Measurements from ENCODE around the gene PRDM16. TPM values are rescaled to one million over a fixed set of nuclear protein-coding genes. Genes with fewer than 3 reads are reported as not detected.

The PRDM16 gene
- polyA plus RNA-seq, 1 donor (not counting 4 experiments of a cell fraction or from before 2014, with no cell fraction given), result 0.05 TPM

DNA sequence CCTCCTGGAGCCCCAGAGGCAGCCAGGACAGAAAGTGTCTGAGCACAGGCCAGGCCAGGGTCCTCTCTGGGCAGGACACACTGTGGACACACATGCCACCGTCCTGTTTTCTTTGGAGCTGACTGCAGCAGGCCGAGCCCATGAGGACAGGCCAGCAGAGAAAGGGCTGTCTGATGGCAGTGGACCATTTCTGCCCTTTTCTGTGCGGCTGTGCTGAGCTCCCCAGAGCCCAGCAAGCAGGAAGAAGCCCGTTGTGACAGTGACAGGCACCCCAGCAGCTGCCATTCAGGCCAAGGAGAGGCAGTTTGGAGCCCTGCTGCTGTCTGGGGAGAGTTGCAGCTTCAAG is 269.7 kb downstream of the PRDM16 start:
- no peak for DNase-seq (ENCODE audit: low read depth, low spot score)
- no peak overlapping the region for H3K4me2 ChIP-seq (ENCODE audit: control insufficient read depth, extremely low read depth, insufficient read depth, low read depth, low read length)
- dilution Hi-C loops (cut with MboI; ENCODE audit: extremely low pct_ligation_motif_present, low sequenced_read_pairs), result no loop called here
- no peaks in the 10 kb centered on the region for H3K9me1 ChIP-seq (ENCODE audit: control insufficient read depth, extremely low read depth, insufficient read depth, low read length)
- no peaks in the 10 kb centered on the region for H3K27me3 ChIP-seq (ENCODE audit: control insufficient read depth, extremely low read depth, insufficient read depth, low read length)
- H4K20me1 ChIP-seq (ENCODE audit: control insufficient read depth, extremely low read depth, insufficient read depth, low read length), result no peaks in the 10 kb centered on the region
- H2AFZ ChIP-seq (ENCODE audit: control insufficient read depth, low read length), result no peak overlapping the region
- no peak for FAIRE-seq
- H3K79me2 ChIP-seq (ENCODE audit: control insufficient read depth, insufficient read depth, low read length), result no peaks in the 10 kb centered on the region
- H3K9me3 ChIP-seq (ENCODE audit: control insufficient read depth, low read depth, low read length), result peaks cover 21% of the 10 kb centered on the region
- TF ChIP-seq EZH2 (IDR thresholded peaks at IDR 0.05; ENCODE audit: low read length), result no peak
- no peak overlapping the region for H3K9ac ChIP-seq (ENCODE audit: control insufficient read depth, extremely low read depth, insufficient read depth, low read length)
- H3K4me3 ChIP-seq (ENCODE audit: control insufficient read depth in 2 of 3, extremely low read depth in 1 of 3, insufficient read depth in 2 of 3, low read depth in 1 of 3, low read length in 3 of 3), result no peak overlapping the region
- no peak overlapping the region for H3K27ac ChIP-seq (ENCODE audit: control insufficient read depth, insufficient read depth, low read length)
- H3K4me1 ChIP-seq (ENCODE audit: control insufficient read depth, extremely low read depth, insufficient read depth, low read length), result no peaks in the 10 kb centered on the region
- H3K36me3 ChIP-seq (ENCODE audit: control insufficient read depth in 2 of 2, extremely low read depth in 1 of 2, insufficient read depth in 2 of 2, low read length in 2 of 2), result no peaks in the 10 kb centered on the region

DNA sequence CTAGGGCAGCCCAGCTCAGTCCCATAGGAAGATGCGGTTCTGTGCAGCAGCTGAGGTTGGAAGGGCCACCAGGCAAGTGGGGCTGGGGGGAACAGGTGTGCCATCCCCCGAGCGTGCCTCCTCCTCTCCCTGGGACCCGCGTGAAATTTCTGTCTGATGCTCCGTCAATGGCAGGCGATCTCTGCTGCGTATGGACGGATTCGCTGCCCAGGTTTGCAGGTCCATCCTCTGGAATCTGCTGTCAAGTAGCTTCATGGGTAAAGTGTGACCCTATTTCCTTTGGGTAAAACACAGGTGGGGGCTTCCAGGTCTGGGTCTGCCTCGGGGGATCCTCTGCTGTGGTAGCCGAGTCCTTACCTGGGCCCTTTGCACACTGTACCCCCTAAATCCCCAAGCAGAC is 270.9 kb downstream of the PRDM16 start:
- dilution Hi-C loops (cut with MboI; ENCODE audit: extremely low pct_ligation_motif_present, low sequenced_read_pairs), result no loop called here
- Histone ChIP-seq H3K27me3 (ENCODE audit: control insufficient read depth, extremely low read depth, insufficient read depth, low read length) (no peaks in the 10 kb centered on the region), H3K36me3 (ENCODE audit: control insufficient read depth in 2 of 2, extremely low read depth in 1 of 2, insufficient read depth in 2 of 2, low read length in 2 of 2) (no peaks in the 10 kb centered on the region), H3K4me2 (ENCODE audit: control insufficient read depth, extremely low read depth, insufficient read depth, low read depth, low read length) (no peak overlapping the region), H3K9me3 (ENCODE audit: control insufficient read depth, low read depth, low read length) (peaks cover 21% of the 10 kb centered on the region), H3K9me1 (ENCODE audit: control insufficient read depth, extremely low read depth, insufficient read depth, low read length) (no peaks in the 10 kb centered on the region), H3K4me3 (ENCODE audit: control insufficient read depth in 2 of 3, extremely low read depth in 1 of 3, insufficient read depth in 2 of 3, low read depth in 1 of 3, low read length in 3 of 3) (no peak overlapping the region), H3K79me2 (ENCODE audit: control insufficient read depth, insufficient read depth, low read length) (no peaks in the 10 kb centered on the region), H3K9ac (ENCODE audit: control insufficient read depth, extremely low read depth, insufficient read depth, low read length) (no peak overlapping the region), H3K4me1 (ENCODE audit: control insufficient read depth, extremely low read depth, insufficient read depth, low read length) (no peaks in the 10 kb centered on the region), H2AFZ (ENCODE audit: control insufficient read depth, low read length) (no peak overlapping the region), H4K20me1 (ENCODE audit: control insufficient read depth, extremely low read depth, insufficient read depth, low read length) (no peaks in the 10 kb centered on the region), H3K27ac (ENCODE audit: control insufficient read depth, insufficient read depth, low read length) (no peak overlapping the region)
- no peak for TF ChIP-seq EZH2 (IDR thresholded peaks at IDR 0.05; ENCODE audit: low read length)
- TF ChIP-seq, protein P1, sequence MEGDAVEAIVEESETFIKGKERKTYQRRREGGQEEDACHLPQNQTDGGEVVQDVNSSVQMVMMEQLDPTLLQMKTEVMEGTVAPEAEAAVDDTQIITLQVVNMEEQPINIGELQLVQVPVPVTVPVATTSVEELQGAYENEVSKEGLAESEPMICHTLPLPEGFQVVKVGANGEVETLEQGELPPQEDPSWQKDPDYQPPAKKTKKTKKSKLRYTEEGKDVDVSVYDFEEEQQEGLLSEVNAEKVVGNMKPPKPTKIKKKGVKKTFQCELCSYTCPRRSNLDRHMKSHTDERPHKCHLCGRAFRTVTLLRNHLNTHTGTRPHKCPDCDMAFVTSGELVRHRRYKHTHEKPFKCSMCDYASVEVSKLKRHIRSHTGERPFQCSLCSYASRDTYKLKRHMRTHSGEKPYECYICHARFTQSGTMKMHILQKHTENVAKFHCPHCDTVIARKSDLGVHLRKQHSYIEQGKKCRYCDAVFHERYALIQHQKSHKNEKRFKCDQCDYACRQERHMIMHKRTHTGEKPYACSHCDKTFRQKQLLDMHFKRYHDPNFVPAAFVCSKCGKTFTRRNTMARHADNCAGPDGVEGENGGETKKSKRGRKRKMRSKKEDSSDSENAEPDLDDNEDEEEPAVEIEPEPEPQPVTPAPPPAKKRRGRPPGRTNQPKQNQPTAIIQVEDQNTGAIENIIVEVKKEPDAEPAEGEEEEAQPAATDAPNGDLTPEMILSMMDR (optimal IDR thresholded peaks at IDR 0.05 in 1 of 3, IDR thresholded peaks at IDR 0.05 in 1 of 3, conservative IDR thresholded peaks at IDR 0.05 in 1 of 3; ENCODE audit: extremely low read depth in 1 of 3, insufficient read depth in 2 of 3, low read length in 3 of 3), result no peak
- no peak for DNase-seq (ENCODE audit: low read depth, low spot score)
- no peak for FAIRE-seq

DNA sequence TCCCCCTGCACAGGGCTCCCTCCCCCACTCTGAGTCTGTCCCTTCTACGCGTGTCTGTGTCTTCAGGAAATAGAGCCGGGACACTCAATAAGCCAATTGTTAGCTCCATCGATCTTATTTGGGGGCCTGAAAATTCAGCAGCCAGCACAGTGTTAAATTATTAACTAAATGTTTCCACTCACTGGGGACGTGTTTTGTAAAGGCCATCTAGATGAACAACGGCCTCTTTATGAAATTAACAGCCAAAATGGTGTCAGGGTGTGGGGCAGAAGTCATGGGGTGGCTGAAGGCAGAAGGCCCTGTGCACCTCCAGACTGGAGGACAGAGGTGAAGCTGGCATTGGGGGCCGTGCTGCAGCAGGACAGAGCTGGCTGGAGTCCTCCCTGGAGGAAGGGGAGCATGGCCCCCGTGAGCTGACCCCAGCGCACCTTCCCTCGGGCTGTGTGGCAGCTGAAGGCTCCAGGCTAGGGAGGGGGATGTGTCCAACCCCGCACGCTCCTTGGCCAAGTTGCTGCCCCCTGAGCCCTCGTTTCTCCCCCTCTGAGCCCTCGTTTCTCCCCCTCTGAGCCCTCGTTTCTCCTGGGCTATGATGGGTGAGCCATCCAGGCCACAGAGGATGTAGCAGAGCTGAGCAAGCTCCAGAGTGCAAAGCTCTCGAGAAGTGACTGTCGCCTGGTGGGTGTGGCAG is 271.7 kb downstream of the PRDM16 start:
- Histone ChIP-seq H3K79me2 (ENCODE audit: control insufficient read depth, insufficient read depth, low read length) (no peaks in the 10 kb centered on the region), H4K20me1 (ENCODE audit: control insufficient read depth, extremely low read depth, insufficient read depth, low read length) (no peaks in the 10 kb centered on the region), H3K9ac (ENCODE audit: control insufficient read depth, extremely low read depth, insufficient read depth, low read length) (no peak overlapping the region), H3K4me1 (ENCODE audit: control insufficient read depth, extremely low read depth, insufficient read depth, low read length) (no peaks in the 10 kb centered on the region), H3K4me2 (ENCODE audit: control insufficient read depth, extremely low read depth, insufficient read depth, low read depth, low read length) (no peak overlapping the region), H3K27ac (ENCODE audit: control insufficient read depth, insufficient read depth, low read length) (no peak overlapping the region), H3K4me3 (ENCODE audit: control insufficient read depth in 2 of 3, extremely low read depth in 1 of 3, insufficient read depth in 2 of 3, low read depth in 1 of 3, low read length in 3 of 3) (no peak overlapping the region), H3K27me3 (ENCODE audit: control insufficient read depth, extremely low read depth, insufficient read depth, low read length) (no peaks in the 10 kb centered on the region), H3K9me1 (ENCODE audit: control insufficient read depth, extremely low read depth, insufficient read depth, low read length) (no peaks in the 10 kb centered on the region), H3K9me3 (ENCODE audit: control insufficient read depth, low read depth, low read length) (peaks cover 21% of the 10 kb centered on the region), H3K36me3 (ENCODE audit: control insufficient read depth in 2 of 2, extremely low read depth in 1 of 2, insufficient read depth in 2 of 2, low read length in 2 of 2) (no peaks in the 10 kb centered on the region), H2AFZ (ENCODE audit: control insufficient read depth, low read length) (no peak overlapping the region)
- dilution Hi-C loops (cut with MboI; ENCODE audit: extremely low pct_ligation_motif_present, low sequenced_read_pairs), result no loop called here
- FAIRE-seq, result no peak
- DNase-seq (ENCODE audit: low read depth, low spot score), result no peak
- no peak for TF ChIP-seq EZH2 (IDR thresholded peaks at IDR 0.05; ENCODE audit: low read length)
- TF ChIP-seq, protein P1 (optimal IDR thresholded peaks at IDR 0.05 in 1 of 3, IDR thresholded peaks at IDR 0.05 in 1 of 3, conservative IDR thresholded peaks at IDR 0.05 in 1 of 3; ENCODE audit: extremely low read depth in 1 of 3, insufficient read depth in 2 of 3, low read length in 3 of 3), result no peak
